HG03571 (cell line): ENCODE measurements around the gene SPATA17.
"Not testable (repeated sequence)": the region's sequence is repeated elsewhere in the genome, so short reads cannot be mapped to it uniquely, and the experiment has no call there.

Experiments used
- ATAC-seq: cut with Tn5 transposase; IDR thresholded peaks from one replicate; pipeline ENCODE4 v1.9.1; 2021; ENCODE audit not compliant: unreplicated experiment

Gene SPATA17

GRCh38 chr1:217674028-217674729 is 43.0 kb downstream of the SPATA17 start:
- no peak for ATAC-seq

GRCh38 chr1:217681806-217682205 is 50.7 kb downstream of the SPATA17 start:
- ATAC-seq: no peak

- no peak for ATAC-seq
Measured at GRCh38 chr1:217687511-217687910, 56.4 kb downstream of the SPATA17 start.

- ATAC-seq: not testable (repeated sequence)
Measured at GRCh38 chr1:217696140-217696539, 65.0 kb downstream of the SPATA17 start.

GRCh38 chr1:217703326-217703725 is 72.2 kb downstream of the SPATA17 start:
- ATAC-seq: no peak

- ATAC-seq: no peak
Measured at GRCh38 chr1:217712925-217713597, 81.9 kb downstream of the SPATA17 start.

GRCh38 chr1:217715681-217716080 is 84.5 kb downstream of the SPATA17 start:
- no peak for ATAC-seq

- no peak for ATAC-seq
Measured at GRCh38 chr1:217717959-217718358, 86.8 kb downstream of the SPATA17 start.

- no peak for ATAC-seq
Measured at GRCh38 chr1:217718873-217719272, 87.7 kb downstream of the SPATA17 start.

GRCh38 chr1:217721692-217722091 is 90.5 kb downstream of the SPATA17 start:
- ATAC-seq: no peak

GRCh38 chr1:217734973-217735372 is 103.8 kb downstream of the SPATA17 start:
- no peak for ATAC-seq

GRCh38 chr1:217747156-217747769 is 116.1 kb downstream of the SPATA17 start:
- ATAC-seq: no peak

- no peak for ATAC-seq
Measured at GRCh38 chr1:217769768-217770167, 138.6 kb downstream of the SPATA17 start.

- no peak for ATAC-seq
Measured at GRCh38 chr1:217770918-217771317, 139.8 kb downstream of the SPATA17 start.

- ATAC-seq: no peak
Measured at GRCh38 chr1:217776693-217777092, 145.5 kb downstream of the SPATA17 start.

GRCh38 chr1:217781056-217781455 is 149.9 kb downstream of the SPATA17 start:
- no peak for ATAC-seq

GRCh38 chr1:217791091-217791490 is 159.9 kb downstream of the SPATA17 start:
- no peak for ATAC-seq

- no peak for ATAC-seq
Measured at GRCh38 chr1:217805792-217806191, 174.6 kb downstream of the SPATA17 start.

- ATAC-seq: no peak
Measured at GRCh38 chr1:217812175-217812574, 181.0 kb downstream of the SPATA17 start.

- ATAC-seq: no peak
Measured at GRCh38 chr1:217813031-217813430, 181.9 kb downstream of the SPATA17 start.

GRCh38 chr1:217837691-217838090 is 206.5 kb downstream of the SPATA17 start:
- no peak for ATAC-seq

GRCh38 chr1:217839161-217839560 is 208.0 kb downstream of the SPATA17 start:
- ATAC-seq: no peak
